Activated CD4-positive, alpha-beta T cell treated with anti-CD3 and anti-CD28 coated beads for 4 hours (primary cell): Measurements from ENCODE around the gene PLIN3.
A peak's percentile ranks its signal among the peaks of the same experiment; 100 is the strongest.
"Not testable (repeated sequence)": the region's sequence is repeated elsewhere in the genome, so short reads cannot be mapped to it uniquely, and the experiment has no call there.

Experiments
- DNase-seq, 2 donors: peaks; one replicate each; pipeline ENCODE4 v3.0.0-alpha.2; 2020

The PLIN3 gene, protein sequence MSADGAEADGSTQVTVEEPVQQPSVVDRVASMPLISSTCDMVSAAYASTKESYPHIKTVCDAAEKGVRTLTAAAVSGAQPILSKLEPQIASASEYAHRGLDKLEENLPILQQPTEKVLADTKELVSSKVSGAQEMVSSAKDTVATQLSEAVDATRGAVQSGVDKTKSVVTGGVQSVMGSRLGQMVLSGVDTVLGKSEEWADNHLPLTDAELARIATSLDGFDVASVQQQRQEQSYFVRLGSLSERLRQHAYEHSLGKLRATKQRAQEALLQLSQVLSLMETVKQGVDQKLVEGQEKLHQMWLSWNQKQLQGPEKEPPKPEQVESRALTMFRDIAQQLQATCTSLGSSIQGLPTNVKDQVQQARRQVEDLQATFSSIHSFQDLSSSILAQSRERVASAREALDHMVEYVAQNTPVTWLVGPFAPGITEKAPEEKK

DNA sequence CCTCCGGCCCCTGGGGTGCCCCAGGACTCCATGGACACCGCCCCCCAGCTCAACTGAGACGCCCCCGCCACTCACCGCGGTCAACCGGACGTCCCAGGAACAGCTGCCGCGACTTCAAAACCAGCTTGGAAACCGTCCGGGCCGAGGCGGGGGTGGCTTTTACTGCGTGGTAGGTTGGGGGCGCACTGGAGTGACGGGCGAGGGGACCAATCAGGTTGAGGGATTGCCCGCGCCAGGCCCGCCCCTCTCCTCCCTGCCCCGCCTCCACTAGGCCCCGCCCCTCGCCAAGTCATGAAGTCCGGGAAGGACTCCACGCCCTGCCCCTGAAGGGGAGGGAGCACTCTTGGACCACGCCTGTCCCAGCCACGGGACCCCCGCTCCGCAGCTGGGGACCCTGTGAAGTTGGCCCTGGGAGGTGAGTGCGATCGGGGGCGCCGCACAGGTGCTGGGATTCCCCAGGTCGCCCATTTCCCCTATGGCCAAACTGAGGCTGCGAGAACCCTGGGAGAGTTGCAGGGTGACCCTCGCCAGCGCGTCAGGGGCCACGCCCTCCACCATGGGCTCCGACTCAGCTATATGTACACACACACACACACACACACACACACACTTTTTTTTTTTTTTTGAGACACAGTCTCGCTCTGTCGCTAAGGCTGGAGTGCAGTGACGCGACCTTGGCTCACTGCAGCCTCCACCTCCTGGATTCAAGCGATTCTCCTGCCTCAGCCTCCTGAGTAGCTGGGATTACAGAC, at the start of gene PLIN3:
Gene PLIN3, minus strand, starts transcription at position 134 of the 752 bp plus-strand sequence. CDS start 6,273 bp downstream, outside the sequence.
- peak; percentile 90 to 92 for DNase-seq

DNA sequence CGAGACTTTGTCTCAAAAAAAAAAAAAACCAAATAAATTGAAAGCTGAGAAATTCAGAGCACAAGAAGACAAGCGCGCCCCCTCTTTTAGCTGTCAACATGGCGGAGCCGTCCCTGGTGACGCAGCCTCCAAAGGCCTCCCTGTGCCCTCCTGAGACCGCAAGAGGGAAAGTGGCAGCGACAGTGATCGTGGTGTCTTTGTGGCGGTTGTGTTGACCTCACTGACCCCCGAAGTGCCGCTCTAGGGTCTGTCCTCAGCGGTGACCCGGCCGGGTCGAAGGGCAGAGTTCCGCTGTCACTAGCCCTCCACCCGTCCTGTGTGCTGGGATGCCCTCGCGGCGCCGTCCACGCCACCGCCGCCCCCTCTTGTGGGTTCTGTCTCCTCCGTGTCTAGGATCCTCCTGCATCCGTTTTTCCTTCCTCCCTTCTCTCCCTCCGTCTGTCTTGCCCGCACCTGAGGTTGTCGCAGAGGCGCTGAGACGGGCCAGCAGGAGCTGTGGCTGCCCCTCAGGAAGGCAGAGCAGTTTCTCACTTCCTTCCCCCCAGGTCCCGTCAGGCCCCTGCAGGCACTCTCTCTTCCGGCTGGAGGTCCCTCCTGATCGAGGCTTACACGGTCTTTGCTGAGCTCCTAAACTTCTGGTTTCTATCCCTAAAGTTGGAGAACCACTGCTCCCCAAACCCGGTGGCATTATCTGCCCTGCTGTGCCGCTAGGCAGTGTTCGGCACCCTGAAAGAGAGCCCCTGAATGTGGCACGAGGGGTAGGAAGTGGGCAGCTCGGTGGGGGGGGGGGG, 49.0 kb upstream of the PLIN3 start:
- DNase-seq, result peak; percentile 37 to 39

DNA sequence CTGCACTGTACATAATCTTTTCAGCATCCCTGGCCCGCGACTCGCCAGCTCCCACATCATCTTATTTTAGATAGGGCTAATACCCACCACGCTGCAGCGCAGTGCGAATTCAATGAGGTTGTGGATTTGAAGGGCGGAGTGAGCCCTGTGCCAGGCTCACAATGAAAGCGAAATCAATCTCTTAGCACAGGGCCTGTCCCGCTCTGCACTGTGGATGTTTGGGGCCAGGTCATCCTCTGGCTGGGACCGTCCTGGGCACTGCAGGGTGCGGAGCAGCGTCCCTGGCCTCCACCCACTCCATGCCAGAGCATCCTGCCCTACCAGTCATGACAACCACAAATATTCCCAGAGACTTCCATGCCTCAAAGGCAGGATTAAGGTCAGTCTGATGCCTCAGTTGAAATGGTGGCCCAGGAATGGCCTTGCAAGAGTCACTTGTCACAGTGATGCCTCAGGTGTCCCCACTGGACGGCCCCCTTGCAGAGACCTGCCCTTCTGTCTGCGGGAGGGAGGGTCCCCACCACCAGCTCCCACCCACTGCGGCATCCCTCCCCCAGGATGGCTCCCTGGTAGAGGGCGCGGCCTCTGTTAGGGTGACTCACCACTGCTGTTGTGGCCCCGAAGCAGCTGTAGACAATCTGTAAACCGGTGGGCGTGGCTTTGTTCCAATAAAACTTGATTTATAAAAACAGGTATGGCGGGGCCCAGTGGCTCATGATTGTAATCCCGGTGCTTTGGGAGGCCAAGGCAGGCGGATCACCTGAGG, 47.5 kb upstream of the PLIN3 start:
- peak; percentile 82 to 84 for DNase-seq

DNA sequence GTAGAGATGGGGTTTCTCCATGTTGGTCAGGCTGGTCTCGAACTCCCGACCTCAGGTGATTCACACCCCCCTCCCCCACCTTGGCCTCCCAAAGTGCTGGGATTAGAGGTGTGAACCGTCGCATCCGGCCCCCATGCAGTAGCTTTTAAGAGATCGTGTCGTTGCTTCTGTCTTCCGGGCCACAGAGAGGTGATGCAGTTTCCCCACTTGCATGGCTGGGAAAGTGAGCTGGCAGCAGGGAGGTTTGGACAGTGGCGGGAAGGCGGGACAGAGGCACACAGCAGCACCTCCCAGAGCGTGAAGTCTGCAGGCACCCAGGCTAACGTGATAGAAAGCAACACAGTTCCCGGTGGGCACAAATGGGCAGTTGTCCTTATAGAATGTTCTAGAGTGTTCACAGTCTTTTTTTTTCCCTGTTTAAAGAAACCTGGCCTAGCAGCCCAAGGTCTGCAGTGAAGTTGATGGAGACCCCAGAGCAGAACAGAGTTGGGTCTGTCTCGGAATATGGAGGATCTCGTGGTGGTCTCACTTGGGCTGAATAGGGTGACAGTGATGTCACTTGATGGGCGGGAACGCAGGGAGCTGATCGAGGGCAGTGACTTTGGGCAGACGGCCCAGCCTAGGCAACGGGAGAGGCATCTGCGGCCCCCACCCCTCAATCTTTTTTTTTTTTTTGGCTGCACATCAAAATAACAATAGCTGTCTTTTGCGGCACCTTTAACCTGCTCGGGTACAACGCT, 46.7 kb upstream of the PLIN3 start:
- peak in 1 of 2 donors; percentile 18 for DNase-seq

DNA sequence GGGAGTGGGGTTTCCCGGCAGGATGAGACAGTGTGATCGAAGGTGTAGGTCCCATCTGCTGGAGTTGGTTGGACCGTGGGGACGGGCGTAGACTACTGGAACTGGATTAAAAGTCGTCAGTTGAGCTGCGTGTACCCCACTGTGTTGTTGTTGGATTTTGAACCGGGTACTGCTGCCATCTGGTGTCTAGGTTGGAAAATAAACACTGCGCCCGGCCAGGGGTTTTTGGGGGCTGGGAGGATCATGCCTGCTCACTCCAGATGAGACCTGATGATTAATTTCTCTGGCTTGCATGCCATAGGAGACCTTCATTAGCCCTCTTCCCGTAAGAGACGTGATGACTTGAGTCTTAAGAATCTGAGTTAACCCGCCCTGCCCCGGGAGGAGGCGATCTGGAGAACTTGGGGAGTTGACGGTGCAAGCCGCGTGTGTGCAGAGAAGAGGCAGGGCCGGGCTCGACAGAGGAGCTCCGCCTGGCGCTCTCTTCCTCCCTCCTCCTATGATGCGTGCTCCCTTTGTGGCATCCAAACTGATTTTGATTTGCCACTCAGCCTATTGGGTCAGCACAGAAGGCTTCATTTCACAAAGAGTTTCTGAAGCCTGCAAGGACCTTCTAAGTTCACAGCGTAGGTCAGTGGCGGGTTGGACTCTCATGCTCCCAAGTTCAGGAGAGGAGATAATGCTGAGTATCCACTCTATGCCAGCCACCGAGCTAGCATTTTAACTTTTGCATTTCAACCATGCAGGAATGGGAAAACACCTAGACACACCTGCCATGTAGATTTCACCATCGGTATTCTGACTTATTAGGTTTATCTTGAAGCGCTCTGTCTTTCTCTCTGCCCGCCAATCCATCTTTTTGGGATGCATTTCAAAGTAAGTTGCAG, 44.6 kb upstream of the PLIN3 start:
- peak; percentile 71 to 77 for DNase-seq

DNA sequence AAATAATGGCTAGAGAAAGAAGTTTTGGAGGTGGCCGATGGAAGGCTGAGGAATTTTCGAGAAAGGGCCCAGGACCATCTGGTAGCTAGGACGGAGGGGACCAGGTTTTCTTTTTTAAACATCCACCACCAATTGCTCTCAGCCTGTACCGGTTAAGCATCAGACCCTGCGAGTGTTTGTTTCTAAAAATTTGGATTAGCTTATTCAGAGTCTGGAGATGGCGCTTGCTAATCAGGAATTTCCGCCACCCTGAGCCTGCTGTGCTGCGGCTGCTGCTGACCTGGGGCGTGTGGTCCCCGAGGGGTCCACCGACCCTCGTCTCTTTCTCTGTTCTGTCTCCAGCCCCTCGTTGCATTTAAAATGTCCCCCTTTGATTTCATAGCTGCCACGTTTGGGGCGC, 43.8 kb upstream of the PLIN3 start:
- no peak for DNase-seq

DNA sequence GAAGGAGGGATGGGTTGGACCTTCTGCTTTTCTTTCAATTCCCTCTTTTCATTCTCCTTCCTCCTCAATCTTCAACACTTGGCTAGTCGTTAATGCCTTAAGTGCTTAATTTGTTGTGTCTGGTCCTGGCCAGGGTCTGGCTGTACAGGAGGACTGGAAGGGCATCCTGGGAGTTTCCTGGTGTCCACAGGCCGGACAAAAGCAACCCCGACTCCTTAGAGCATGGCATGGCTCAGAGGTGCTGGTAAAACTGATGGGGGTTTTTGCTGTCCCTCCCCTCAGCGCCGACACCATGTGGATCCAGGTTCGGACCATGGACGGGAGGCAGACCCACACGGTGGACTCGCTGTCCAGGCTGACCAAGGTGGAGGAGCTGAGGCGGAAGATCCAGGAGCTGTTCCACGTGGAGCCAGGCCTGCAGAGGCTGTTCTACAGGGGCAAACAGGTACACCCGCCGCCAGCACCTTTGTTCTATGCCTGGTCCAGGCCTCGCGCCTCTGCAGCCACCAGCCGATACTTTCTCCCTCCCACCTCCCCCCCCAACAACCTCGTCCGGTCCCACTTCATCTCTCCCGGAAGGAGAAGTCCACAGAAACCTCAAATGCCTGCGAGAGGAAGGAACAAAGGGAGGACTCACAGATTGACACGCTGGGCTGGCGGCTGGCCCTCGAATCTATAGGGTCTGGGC, 43.3 kb upstream of the PLIN3 start:
- no peak for DNase-seq

DNA sequence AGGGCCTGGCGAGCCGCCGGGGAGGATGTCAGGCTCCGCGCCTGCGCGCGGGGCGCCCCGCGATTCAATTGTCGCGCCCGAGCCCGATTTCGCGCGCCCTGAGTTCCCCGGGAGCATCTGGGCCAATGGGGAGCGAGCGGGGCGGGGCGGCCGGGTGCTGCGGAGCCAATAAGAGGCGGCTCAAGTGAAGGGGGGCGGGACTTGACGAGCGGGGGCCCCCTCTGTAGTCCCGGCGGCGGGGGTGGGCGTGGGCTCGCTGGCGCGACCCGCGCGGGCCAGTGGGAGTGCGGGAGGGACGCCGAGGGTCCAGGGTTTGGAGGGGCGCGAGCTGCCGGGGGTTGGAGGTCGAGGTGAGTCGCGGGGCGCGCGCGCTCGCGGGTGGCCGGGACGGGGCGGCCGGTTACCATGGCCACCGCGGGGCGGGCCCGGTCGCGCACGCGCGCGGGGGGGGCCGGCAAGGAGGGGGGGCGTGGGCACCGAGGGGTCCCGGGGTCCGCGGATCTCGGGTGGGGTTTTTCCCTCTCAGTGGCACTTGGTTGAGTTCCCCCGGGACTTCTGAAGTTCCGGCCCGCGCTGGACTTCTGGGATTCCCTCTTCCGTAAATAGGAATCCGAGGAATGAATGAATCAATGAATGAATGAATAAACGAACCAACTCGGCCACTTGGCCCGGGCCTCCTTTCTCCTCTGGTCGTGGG, 42.6 kb upstream of the PLIN3 start:
- DNase-seq, result peak; percentile 91 to 94

DNA sequence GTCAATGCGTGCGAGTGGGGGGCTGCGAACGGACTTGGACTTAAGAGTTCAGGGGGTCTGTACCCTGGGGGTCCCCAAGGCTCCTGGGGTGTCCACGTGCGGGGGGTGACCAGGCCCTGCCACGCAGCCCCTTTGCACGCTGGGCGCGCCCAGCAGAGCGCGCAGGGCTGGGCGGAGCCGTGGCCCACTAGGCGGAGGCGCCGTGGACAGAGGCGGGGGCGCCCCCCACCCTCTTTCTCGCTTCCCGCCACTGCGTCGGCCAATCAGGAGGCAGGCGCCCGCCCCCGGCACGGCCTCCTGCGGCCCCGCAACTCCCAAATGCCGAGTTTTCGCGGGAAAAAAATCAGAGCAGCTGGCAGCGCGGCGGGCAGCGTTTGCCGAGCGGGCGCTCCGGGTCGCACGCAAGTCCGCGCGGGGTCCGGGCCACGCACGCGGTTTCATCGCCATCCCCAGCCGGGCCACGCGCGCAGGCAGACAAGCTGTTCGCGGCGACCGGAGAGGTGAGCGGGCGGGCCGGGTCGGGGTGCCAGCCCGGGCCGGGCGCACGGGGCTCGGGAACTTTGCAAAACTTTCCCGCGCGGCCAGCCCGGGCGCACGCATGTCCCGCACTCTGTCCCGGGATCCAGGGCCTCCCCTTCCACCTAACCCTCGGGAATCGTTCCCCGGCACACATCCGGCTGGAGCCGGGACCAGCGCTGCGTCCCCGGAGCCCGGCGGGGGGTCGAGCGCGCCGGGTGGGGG, 41.9 kb upstream of the PLIN3 start, which contains the start of gene UHRF1:
Gene UHRF1, plus strand, starts transcription at position 346 of the 741 bp plus-strand sequence. CDS start 1,385 bp downstream, outside the sequence.
- no peak for DNase-seq

DNA sequence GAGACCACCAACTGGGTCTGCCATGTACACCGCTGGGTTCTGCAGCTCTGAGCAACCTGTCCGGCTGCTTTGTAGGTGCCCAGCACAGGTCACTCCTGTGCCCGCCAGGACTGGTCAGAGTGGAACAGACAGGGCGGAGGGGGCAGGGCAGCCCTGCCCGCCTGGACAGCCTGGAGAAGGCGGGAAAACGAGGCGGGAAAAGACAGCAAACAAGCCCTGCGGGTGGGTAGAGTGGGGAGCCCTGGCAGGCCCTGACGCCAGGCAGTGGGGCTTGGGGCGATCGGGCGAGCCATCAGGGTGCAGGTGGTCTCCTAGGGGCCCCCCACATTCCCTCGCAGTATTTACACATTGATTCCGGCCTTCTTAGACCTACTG, 41.3 kb upstream of the PLIN3 start:
- no peak for DNase-seq

DNA sequence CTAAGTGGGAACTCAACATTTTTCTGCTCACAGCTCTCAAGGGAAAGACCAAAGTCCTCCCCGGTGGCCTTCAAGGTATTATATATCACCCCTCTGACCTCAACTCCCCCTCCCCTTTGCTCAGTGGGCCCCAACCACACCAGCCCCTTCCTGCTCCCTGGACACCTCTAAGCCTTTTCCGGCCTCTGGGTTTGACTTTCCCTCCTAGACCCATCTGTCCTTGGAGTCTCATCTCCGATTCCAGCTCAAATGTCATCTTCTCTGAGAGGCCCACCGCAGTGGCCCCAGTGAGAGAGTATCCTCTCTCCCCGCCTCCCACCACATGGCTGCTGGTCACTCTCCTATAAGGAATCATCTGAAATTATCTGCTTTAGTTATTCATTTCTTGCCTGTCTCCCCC, 40.9 kb upstream of the PLIN3 start:
- no peak for DNase-seq

DNA sequence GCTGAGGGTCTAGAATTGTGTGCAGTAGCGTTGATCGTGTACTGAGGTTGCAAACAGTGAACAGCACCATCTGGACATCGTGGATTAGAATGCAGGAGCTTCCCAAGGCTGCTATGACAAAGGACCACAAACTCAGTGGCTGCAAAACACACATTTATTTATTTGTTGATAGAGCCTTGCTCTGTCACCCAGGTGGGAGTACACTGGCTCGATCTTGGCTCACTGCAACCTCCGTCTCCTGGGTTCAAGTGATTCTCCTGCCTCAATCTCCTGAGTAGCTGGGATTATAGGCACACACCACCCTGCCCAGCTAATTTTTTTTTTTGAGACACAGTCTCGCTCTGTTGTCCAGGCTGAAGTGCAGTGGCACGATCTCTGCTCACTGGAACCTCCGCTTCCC, 39.5 kb upstream of the PLIN3 start:
- no peak for DNase-seq

DNA sequence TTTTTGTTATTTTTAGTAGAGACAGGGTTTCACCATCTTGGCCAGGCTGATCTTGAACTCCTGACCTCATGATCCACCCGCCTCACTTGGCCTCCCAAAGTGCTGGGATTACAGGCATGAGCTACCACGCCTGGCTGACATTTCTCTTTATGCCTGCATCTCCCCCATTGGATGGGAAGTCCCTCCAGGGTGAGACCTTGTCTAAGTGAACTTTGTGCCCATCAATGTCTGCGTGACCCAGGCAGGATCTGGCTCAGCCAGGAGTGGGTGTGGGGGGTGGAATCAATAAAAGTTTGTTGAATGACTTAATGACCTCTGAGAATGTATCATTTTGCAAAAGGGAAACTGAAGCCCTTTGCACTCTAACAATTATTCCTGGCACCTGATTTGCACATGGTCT, 37.0 kb upstream of the PLIN3 start:
- DNase-seq, result no peak

DNA sequence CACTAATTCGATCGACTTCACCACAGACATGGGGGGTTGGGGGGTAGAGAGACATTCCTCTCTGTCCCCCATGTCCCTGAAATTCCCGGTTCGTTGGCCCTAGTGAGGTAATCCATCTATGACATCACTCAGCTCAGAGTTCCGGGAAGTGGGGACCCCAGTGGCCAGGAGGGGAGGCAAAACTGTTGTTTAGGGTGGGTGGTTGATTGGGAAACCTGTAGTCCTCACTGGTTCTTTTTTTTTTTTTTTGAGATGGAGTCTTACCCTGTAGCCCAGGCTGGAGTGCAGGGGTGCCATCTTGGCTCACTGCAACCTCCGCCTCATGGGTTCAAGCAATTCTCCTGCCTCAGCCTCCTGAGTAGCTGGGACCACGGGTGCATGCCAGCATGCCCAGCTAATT, 35.3 kb upstream of the PLIN3 start, which contains the start of gene ARRDC5:
Gene ARRDC5, minus strand, starts transcription at position 101 of the 400 bp plus-strand sequence. Its CDS starts 71 bp downstream, at position 30.
- DNase-seq, result no peak

DNA sequence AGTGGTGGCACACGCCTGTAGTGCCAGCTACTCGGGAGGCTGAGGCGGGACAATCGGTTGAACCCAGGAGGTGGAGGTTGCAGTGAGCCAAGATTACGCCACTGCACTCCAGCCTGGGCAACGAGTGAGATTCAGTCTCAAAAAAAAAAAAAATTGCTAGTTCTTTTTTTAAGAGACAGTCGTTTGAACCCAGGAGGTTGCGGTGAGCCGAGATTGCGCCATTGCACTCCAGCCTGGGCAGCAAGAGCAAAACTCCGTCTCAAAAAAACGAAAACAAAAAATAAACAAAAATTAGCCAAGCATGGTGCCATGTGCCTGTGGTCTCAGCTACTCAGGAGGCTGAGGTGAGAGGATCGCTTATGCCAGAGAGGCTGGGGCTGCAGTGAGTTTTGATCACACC, 33.4 kb upstream of the PLIN3 start:
- DNase-seq, result not testable (repeated sequence)

DNA sequence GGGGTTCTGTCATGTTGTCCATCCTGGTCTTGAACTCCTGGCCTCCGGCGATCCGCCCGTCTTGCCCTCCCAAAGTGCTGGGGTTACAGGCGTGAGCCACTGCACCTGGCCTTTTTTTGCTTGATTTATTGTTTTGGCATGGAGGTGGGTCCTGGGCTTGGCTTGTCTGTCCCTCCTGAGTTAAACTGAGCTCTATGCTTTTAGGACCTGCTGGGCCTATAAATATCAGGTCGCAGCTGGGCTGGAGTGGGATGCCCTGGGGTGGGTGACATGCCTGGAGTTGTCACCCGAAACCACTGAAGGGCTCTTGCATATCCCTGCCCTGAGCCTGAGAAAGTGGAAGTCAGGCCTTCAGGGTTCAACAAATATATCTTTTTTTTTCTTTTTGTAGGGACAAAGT, 29.7 kb upstream of the PLIN3 start:
- DNase-seq, result no peak

DNA sequence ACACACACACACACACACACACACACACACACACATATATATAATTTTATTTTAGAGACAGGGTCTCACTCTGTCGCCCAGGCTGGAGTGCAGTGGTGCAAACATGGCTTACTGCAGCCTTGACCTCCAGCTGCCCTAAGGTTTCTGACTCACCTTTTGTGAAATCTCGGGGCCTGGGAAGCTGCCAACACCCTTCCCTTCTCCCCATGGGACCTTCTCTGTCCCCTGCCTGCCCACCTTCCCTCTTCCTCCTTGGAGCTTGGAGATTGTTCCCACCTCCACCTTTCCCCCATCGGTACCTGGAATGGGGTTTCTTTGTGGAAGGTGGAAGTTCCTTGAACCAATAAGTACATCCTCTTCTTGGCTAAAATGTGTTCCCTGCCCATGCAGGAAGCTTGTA, 28.9 kb upstream of the PLIN3 start:
- no peak for DNase-seq

DNA sequence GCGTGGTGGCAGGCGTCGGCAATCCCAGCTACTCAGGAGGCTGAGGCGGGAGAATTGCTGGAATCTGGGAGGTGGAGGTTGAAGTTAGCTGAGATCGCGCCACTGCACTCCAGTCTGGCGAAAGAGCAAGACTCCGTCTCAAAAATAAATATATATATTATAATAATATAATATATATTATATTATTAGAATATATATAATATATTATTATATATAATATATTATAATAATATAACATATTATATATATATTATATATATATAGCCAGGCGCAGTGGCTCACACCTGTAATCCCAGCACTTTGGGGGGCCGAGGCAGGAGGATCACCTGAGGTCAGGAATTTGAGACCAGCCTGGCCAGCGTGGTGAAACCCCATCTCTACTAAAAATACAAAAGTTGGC, 25.5 kb upstream of the PLIN3 start:
- DNase-seq, result not testable (repeated sequence)
